GM18508 (cell line): ENCODE results near the gene EML4.

ENCODE experiments used
- ATAC-seq: cut with Tn5 transposase; IDR thresholded peaks from one replicate; pipeline ENCODE4 v1.9.1; 2021; ENCODE audit warnings: moderate number of reproducible peaks; ENCODE audit not compliant: insufficient read depth, unreplicated experiment

Gene EML4

GRCh38 chr2:42289222-42289621 lies 120.1 kb downstream of the EML4 start:
- ATAC-seq = no peak

GRCh38 chr2:42290005-42290404 lies 120.9 kb downstream of the EML4 start:
- ATAC-seq = no peak

DNA sequence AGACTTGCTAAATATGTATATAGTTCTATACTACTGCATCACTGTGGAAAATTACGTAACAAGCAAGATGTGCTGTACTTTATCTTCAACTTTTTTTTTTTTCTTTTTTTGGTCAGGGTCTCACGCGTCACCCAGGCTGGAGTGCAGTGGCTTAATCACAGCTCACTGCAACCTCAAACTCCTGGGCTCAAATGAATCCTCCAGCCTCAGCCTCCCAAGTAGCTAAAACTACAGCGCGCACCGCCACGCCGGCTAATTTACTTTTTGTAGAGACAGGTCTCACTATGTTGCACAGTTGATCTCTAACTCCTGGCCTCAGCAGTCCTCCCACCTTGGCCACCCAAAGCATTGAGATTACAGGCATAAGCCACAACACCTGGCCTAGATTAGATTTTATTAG lies 123.9 kb downstream of the EML4 start:
- ATAC-seq = no peak

- ATAC-seq = no peak
These were observed 127.1 kb downstream of the EML4 start for GRCh38 chr2:42296226-42296625.

DNA sequence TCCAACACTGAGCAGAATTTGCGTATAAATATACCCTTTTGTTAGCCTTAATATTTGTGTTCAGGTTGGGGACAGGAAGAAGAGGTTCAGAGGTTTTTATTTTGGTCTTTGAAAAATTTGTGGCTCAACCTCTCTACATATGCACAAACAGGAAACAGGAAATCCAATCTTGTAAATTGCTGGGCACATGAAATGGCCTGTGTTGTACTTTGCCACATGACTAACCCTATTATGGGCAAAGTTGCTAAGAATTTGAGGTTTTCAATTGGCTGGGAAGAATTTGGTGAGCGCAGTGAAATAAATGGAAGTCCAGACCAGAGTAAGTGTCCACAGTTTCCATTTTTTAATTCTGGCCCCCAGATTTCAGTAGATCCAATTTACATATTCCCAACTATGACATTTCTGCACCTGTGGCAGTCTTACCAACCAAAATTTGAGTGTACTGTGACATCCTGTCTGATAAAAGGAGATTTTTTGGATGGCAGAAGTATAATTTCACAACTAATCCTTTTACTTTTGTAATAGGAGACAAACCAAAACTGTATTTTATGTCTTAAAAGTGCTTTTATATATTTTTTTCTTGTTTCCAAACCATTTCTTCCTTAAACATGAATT lies 128.3 kb downstream of the EML4 start:
- no peak for ATAC-seq

- ATAC-seq = no peak
These were observed 129.0 kb downstream of the EML4 start for GRCh38 chr2:42298132-42298531.

DNA sequence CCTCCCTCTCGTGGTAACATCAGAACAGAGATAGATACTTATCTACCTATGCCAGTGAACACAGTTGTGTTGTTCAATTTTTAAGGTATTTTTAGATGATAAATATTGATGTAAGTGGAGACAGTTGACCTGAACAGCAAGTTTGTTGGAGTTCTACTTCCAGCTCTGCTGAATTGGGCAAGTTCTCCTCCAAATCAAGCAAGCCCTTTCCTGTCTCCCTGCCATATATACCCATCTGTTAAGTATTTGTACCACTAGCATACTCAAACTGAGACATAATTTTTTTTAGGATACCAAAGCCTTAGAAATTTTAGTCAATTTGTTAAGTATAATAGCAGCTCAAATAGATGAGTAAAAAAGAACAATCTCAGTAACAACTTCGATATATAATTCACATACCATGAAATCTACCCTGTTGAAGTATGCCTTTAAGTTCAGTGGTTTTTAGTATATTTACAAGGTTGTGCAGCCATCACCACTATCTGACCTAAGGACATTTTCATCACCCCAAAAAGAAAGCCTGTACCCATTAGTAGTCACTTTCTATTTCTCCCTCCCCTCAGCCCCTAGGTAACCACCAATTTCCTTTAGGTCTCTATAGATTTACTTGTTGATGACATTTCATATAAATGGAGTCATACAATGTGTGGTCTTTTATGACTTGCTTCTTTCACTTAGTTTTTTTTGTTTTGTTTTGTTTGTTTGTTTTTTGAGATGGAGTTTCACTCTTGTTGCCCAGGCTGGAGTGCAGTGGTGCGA lies 130.0 kb downstream of the EML4 start:
- no peak for ATAC-seq

GRCh38 chr2:42300527-42300926 lies 131.4 kb downstream of the EML4 start:
- no peak for ATAC-seq

DNA sequence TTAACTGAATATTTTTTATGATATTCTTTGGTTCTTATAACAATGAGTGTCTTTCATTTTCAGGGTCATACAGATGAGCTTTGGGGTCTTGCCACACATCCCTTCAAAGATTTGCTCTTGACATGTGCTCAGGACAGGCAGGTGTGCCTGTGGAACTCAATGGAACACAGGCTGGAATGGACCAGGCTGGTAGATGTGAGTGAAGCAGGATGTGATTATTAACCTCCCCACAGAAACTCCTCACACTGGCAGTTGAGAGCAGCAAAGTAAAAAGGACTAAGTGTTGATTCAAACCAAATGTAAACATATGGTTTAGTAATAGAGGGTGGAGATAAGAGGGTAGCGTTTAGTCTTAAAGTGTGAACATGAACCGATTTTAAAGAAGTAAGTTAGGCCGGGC lies 134.1 kb downstream of the EML4 start:
- ATAC-seq = no peak

DNA sequence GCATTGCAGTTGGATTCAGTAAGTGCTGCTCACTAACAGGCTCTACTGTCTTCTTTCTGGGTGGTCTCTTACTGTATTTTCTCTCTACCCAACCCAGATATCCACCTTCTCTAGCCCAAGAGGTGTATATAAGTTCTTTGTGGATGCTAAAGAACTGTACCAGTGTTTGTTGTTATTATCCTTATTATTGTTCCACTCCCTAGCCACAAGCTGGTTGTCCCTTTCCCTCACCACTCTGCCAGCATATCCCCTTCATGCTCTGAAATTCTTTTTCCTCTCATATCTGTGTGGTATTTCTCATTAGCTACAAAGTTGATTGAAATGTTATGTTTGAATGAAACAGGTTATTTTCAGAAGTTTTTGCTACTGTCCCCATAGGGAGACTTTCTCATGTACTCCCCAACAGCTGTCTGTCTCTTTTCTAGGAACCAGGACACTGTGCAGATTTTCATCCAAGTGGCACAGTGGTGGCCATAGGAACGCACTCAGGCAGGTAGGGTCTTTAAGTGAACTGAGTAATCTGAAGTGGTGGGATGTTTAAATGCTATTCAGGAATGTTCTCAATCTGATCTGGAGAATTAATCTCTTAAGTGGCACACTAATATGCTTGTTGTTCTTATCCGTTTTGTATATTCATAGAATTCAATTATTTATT lies 135.0 kb downstream of the EML4 start:
- ATAC-seq = no peak

- ATAC-seq = no peak
These were observed 138.0 kb downstream of the EML4 start for GRCh38 chr2:42307180-42307579.

DNA sequence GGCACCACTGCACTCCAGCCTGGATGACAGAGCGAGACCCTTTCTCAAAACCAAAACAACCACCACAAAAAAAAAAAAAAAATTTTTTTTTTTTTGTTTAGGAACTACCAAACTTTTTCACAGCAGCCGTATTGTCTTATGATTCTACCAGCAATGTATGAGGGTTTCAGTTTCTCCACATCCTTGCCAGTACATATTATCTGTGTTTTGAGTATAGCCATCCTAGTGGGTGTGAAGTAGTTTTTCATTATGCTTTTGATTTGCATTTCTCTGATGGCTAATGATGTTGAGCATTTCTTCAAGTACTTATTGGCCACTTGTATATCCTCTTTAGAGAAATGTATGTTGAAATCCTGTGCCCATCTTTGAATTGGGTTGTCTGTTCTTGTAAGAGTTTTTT lies 140.2 kb downstream of the EML4 start:
- no peak for ATAC-seq

- ATAC-seq = no peak
These were observed 140.9 kb downstream of the EML4 start for GRCh38 chr2:42310007-42310515.

GRCh38 chr2:42312106-42312505 lies 143.0 kb downstream of the EML4 start:
- no peak for ATAC-seq

- no peak for ATAC-seq
These were observed 145.8 kb downstream of the EML4 start for GRCh38 chr2:42314892-42315468.

DNA sequence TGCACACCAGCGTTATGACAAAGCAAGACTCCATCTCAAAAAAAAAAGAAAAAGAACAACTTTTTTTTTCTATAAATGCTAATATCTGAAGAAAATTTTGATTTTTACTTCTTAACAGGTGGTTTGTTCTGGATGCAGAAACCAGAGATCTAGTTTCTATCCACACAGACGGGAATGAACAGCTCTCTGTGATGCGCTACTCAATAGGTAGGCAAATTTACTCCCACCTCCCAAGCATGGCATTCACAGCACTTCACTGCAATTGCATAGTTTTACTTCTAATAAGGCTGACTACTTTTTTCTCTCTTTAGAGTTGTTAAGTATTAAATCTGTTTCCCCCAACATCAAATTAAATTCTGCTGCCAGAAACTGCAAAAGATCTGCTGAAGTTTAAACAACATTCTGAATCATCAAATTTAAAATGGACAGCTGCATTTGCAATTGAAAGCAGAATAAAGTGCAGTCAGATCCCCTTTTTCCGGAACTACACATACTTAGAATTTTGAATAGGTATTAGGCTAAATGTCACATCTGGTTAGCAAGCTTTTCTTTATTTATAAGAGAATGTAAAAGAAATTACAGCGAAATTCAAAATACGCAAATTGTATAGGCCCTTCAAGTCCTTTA lies 146.8 kb downstream of the EML4 start:
- ATAC-seq = no peak

GRCh38 chr2:42316910-42317309 lies 147.8 kb downstream of the EML4 start:
- no peak for ATAC-seq

DNA sequence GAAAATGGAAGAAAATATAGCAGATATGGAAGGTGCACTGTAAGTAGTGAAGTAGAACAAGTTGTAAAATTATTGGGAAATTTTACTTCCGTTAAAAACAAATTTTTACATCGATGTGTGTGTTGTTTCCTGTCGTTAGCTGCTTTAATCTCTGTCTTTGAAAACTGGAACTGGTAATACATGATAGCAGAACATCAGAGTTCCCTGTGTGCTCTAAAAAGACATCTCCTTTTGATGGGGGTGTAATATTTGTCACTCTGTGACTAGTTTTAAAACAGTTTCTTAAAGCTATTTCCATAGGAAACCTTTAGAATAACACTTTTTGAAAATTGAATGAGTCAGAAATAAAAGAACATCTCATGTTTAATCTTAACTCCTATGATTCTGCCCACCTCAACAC lies 148.3 kb downstream of the EML4 start:
- no peak for ATAC-seq

- no peak for ATAC-seq
These were observed 148.8 kb downstream of the EML4 start for GRCh38 chr2:42317945-42318344.

GRCh38 chr2:42319265-42319664 lies 150.1 kb downstream of the EML4 start:
- ATAC-seq = no peak
